Inflammatory macrophage (primary cell): ENCODE data around the gene NSDHL.

Source experiments
- DNase-seq, 2 donors: peaks; one replicate each; pipeline ENCODE4 v3.0.0-alpha.2; 2020 to 2022

The NSDHL gene

DNA sequence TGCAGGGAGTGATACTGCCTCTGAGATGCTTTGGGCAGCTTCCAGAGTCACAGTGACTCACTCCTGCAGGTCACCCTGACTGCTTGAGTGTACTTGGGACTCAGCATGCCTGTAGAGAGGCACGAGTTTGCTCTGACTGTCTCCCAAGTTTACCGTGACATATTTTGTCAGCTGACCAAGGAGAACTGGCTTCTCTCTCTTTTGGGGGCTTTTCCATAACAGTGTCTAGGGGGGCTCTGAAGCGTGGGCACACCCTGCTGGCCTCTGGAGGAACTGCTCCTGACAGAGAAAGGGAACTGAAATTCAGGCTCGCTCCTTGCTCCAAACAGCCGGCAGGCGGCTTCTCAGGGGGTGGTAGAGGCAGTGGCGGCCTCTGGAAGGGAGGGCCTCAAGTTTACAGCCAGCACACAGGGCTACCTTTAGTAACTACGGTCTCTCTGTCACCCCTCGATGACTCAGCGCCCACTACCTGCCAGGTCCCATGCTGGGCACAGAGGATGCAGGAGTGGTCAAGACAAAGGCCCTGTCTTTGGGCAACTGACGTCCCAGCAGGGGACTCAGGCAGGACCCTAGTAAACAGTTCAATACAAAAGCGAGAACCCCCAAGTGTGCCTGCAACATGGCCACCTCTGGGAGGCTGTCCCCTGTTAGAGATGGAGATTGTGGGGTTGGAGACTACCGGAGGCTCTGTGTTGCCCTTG lies 84.8 kb downstream of the NSDHL start:
- DNase-seq: peak; percentile 53 to 54

DNA sequence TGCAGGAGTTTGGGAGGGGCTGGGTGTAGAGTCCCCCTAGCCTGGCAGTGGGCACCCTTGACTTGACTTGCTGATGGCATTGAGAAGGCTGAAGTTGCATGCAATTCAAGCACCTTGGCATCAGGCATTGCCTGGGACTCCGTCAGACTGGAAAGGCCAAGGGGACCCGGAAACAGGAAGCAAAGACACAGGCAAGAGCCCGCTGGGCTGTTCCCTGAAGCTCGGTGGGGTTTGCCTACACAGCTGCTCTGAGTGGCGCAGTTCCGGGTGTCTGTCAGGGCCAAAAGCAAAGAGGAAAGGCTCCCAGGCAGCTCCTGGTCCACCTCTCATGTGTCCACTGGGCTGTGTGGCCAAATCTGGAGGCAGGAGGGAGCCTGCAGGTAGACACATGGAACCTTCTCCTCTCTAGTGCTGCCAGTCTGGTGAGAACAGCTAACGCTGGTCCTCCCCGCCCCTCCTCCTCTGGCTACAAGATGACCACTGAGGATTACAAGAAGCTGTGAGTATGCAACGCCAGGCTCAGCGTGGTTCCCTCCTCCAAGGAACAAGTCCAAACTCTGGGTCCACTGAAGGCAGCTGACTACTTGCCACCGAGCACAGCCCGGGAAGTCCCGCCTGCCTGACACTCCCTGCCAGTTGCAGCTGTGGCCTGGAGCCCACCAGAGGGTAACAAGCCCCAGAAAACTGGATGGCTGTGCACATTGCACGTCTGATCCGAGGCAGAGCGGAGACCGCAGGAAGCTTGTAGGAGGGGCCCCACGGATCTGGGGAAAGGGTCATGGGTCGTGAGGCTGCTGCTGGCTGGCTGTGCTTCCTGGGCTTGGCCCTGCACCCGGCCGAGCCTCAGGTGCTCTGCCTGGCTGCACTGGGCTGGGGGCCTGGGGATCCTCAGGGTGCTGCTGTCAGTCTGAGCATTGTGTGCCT lies 87.1 kb downstream of the NSDHL start:
- peak; percentile 23 to 33 for DNase-seq

DNA sequence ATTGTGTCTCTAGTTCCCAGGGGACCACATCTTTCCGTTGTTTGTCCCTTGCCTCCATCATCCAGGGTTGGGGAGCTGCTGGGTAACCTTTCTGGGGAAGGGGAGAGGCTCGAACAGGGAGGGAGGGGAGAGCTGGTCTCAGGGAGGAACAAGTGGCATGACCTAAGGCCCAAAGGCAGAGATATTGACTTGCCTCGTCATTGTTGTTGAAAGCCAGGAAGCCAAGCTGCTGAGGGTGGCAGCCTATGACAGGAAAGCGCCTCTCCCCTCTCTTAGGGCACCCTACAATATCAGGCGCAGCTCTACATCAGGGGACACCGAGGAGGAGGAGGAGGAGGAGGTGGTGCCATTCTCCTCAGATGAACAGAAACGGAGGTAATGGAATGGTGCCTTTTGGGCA lies 87.8 kb downstream of the NSDHL start:
- DNase-seq: no peak
